ENCODE data around the gene OCLN. TPM values are rescaled to one million over a fixed set of nuclear protein-coding genes. Genes with fewer than 3 reads are reported as not detected.
"Not testable (repeated sequence)": the region's sequence is repeated elsewhere in the genome, so short reads cannot be mapped to it uniquely, and the experiment has no call there.

OCLN gene
- total RNA-seq, 1 donor: 4.0 TPM

DNA sequence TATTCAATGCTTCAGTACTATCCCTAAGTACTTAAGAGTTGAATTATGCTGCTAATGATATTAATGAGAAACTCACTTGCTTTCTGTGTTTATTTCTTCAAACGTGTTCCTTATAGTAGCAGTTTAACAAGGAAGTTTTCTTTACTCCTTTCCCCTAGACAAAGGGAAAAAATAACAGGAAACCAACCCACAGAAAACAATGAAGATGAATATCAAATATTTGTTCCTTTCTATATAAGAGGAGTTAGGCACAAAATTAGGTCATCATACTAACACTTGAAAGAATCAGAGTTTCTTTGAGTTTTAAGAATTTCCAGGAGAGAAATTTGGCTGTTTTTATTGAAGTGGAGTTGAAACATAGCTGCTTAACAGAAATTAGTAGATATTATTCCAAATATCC, 15.4 kb upstream of the OCLN start:
- Histone ChIP-seq H4K20me1 (ENCODE audit: insufficient read depth, low read length) (no peaks in the 10 kb centered on the region), H3K4me2 (ENCODE audit: insufficient read depth, low read length) (no peak overlapping the region), H3K79me2 (ENCODE audit: insufficient read depth, low read length) (no peaks in the 10 kb centered on the region), H3K9me3 (ENCODE audit: low read depth, low read length) (no peaks in the 10 kb centered on the region), H3K4me3 (ENCODE audit: insufficient read depth, low read length) (no peak overlapping the region), H3K27ac (ENCODE audit: low read depth, low read length) (no peak overlapping the region), H3K27me3 (ENCODE audit: insufficient read depth, low read length) (no peaks in the 10 kb centered on the region), H2AFZ (ENCODE audit: low read length) (no peak overlapping the region), H3K4me1 (ENCODE audit: insufficient read depth, low read length) (no peaks in the 10 kb centered on the region), H3K36me3 (ENCODE audit: insufficient read depth, low read length) (no peaks in the 10 kb centered on the region)
- DNase-seq (ENCODE audit: insufficient read length, low spot score, missing footprints): no peak
- no peak for TF ChIP-seq CTCF (IDR thresholded peaks at IDR 0.05; ENCODE audit: extremely low read depth, low read depth, low read length)

- not testable (repeated sequence) for H4K20me1 ChIP-seq (ENCODE audit: insufficient read depth, low read length); H3K4me3 ChIP-seq (ENCODE audit: insufficient read depth, low read length); H3K4me1 ChIP-seq (ENCODE audit: insufficient read depth, low read length); H2AFZ ChIP-seq (ENCODE audit: low read length); H3K79me2 ChIP-seq (ENCODE audit: insufficient read depth, low read length); DNase-seq (ENCODE audit: insufficient read length, low spot score, missing footprints); H3K4me2 ChIP-seq (ENCODE audit: insufficient read depth, low read length); H3K9me3 ChIP-seq (ENCODE audit: low read depth, low read length); H3K36me3 ChIP-seq (ENCODE audit: insufficient read depth, low read length); H3K27me3 ChIP-seq (ENCODE audit: insufficient read depth, low read length); H3K27ac ChIP-seq (ENCODE audit: low read depth, low read length)
These were observed 14.3 kb upstream of the OCLN start for GRCh38 chr5:69478296-69478695.

DNA sequence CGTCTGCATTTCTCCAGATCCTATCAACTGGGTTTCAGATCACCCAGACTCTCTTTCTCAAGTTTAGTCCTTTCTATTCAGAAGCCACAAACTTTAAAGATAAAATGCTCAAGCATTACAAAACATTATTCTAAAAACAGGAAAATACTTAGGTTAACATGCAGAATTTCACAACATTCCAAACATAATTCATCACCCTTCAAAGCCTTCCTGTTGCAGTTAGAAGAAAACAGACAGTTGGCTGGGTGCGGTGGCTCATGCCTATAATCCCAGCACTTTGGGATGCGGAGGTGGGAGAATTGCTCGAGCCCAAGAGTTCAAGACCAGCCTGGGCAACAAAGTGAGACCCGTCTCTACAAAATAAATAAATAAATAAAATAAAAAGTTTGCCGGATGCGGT, 7.7 kb upstream of the OCLN start:
- Histone ChIP-seq H3K36me3 (ENCODE audit: insufficient read depth, low read length) (no peaks in the 10 kb centered on the region), H3K4me2 (ENCODE audit: insufficient read depth, low read length) (peak overlapping the region; percentile 7), H3K4me1 (ENCODE audit: insufficient read depth, low read length) (peaks cover 8% of the 10 kb centered on the region), H3K4me3 (ENCODE audit: insufficient read depth, low read length) (no peak overlapping the region), H3K9me3 (ENCODE audit: low read depth, low read length) (no peaks in the 10 kb centered on the region), H3K79me2 (ENCODE audit: insufficient read depth, low read length) (no peaks in the 10 kb centered on the region), H4K20me1 (ENCODE audit: insufficient read depth, low read length) (no peaks in the 10 kb centered on the region), H3K27me3 (ENCODE audit: insufficient read depth, low read length) (peaks cover 34% of the 10 kb centered on the region), H3K27ac (ENCODE audit: low read depth, low read length) (no peak overlapping the region), H2AFZ (ENCODE audit: low read length) (no peak overlapping the region)
- TF ChIP-seq CTCF (IDR thresholded peaks at IDR 0.05; ENCODE audit: extremely low read depth, low read depth, low read length): no peak
- DNase-seq (ENCODE audit: insufficient read length, low spot score, missing footprints): peak; percentile 81

DNA sequence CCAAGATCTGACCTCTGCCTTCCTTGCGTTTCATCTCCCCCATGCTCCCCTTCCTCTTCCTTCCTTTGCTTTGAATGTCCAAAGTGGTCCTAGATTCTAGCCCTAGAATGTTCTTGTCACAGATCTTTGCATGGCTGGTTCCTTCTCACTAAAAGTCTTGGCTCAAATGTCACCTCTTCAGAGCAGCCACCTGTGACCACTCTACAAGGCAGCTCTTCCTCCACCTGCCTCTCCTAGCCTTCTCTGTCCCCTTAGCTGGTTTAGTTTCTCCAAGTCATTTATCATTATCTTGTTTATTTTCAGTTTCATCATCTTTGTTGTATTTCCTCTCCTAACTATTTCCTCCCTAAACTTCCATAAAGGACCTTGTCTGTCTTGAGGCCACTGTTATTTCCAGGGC, 7.1 kb upstream of the OCLN start:
- no peak overlapping the region for H3K4me2 ChIP-seq (ENCODE audit: insufficient read depth, low read length)
- no peak overlapping the region for H2AFZ ChIP-seq (ENCODE audit: low read length)
- no peak for TF ChIP-seq CTCF (IDR thresholded peaks at IDR 0.05; ENCODE audit: extremely low read depth, low read depth, low read length)
- no peak overlapping the region for H3K27ac ChIP-seq (ENCODE audit: low read depth, low read length)
- peaks cover 8% of the 10 kb centered on the region for H3K4me1 ChIP-seq (ENCODE audit: insufficient read depth, low read length)
- H3K4me3 ChIP-seq (ENCODE audit: insufficient read depth, low read length): no peak overlapping the region
- no peak for DNase-seq (ENCODE audit: insufficient read length, low spot score, missing footprints)
- H3K27me3 ChIP-seq (ENCODE audit: insufficient read depth, low read length): peaks cover 40% of the 10 kb centered on the region
- H4K20me1 ChIP-seq (ENCODE audit: insufficient read depth, low read length): no peaks in the 10 kb centered on the region
- H3K9me3 ChIP-seq (ENCODE audit: low read depth, low read length): no peaks in the 10 kb centered on the region
- H3K36me3 ChIP-seq (ENCODE audit: insufficient read depth, low read length): no peaks in the 10 kb centered on the region
- H3K79me2 ChIP-seq (ENCODE audit: insufficient read depth, low read length): no peaks in the 10 kb centered on the region
